HepG2 (cell line): ENCODE measurements around the gene TSSK6. TPM values are rescaled to one million over a fixed set of nuclear protein-coding genes. Genes with fewer than 3 reads are reported as not detected.

ENCODE experiments used
- ZNF784 ChIP-seq: sonication (generic); formaldehyde crosslinking; IDR thresholded peaks from 2 replicates; pipeline ENCODE4 v1.5.1; 2020; ENCODE audit warnings: missing genetic modification reagents, mild to moderate bottlenecking, borderline replicate concordance
- polyA plus RNA-seq, 8 experiments: library from polyadenylated mRNA; depleted of rRNA in 3 of 8; stranded (reverse) in 7 of 8; unstranded in 1 of 8; fragments of >200 nt; fragmentation: Illumina TruSeq in 4 of 8; extraction: Trizol in 4 of 8; gene quantifications; 2 replicates each; pipeline versions ENCODE4 v1.2.1 to v1.2.3, GENCODE V29; 2011 to 2016; ENCODE audit warnings: low read depth in 4 of 8, missing spikeins in 1 of 8, mixed read lengths in 1 of 8; ENCODE audit not compliant: insufficient read depth in 1 of 8
- total RNA-seq, 5 experiments: library from RNA; depleted of rRNA; stranded (reverse); fragments of >200 nt; fragmentation: Illumina TruSeq; extraction: Trizol; gene quantifications; 2 replicates each; pipeline ENCODE4 v1.2.3, GENCODE V29; 2016; ENCODE audit warnings: low read depth in 1 of 5

TSSK6 gene
- total and polyA plus RNA-seq, 2 of the 13 experiments (the other 11 are each of a cell fraction or from before 2014, with no cell fraction given) = 0.71 to 1.2 TPM

GRCh38 chr19:19464339-19465098, 50.8 kb downstream of the TSSK6 start (continued):
- no peak for TF ChIP-seq ZNF784 (CRISPR knock-in tag)

Other genes with a start within 250 kb of the TSSK6 start
- 0.53 and 1.1 TPM in 2 replicates for gene TM6SF2, start 242.2 kb downstream of the TSSK6 start, total RNA-seq (2016; rRNA removed; fragmentation: Illumina TruSeq; extraction: Trizol)
- 2.5 and 4.4 TPM in 2 replicates for gene TM6SF2, start 242.2 kb downstream of the TSSK6 start, polyA plus RNA-seq (2011; rRNA removed)
- 17.7 and 25.9 TPM in 2 replicates for gene SUGP1, start 195.0 kb downstream of the TSSK6 start, total RNA-seq (2016; rRNA removed; fragmentation: Illumina TruSeq; extraction: Trizol)
- 21.6 and 29.1 TPM in 2 replicates for gene SUGP1, start 195.0 kb downstream of the TSSK6 start, polyA plus RNA-seq (2011; rRNA removed)
- 11.2 and 16.8 TPM in 2 replicates for gene MAU2, start 194.7 kb downstream of the TSSK6 start, total RNA-seq (2016; rRNA removed; fragmentation: Illumina TruSeq; extraction: Trizol)
- 33.8 and 42.5 TPM in 2 replicates for gene MAU2, start 194.7 kb downstream of the TSSK6 start, polyA plus RNA-seq (2011; rRNA removed)
- 25.1 and 28.6 TPM in 2 replicates for gene GATAD2A, start 109.9 kb downstream of the TSSK6 start, total RNA-seq (2016; rRNA removed; fragmentation: Illumina TruSeq; extraction: Trizol)
- gene GATAD2A, start 109.9 kb downstream of the TSSK6 start, polyA plus RNA-seq (2011; rRNA removed) = 15.1 and 16.8 TPM in 2 replicates
- 278 and 337 TPM in 2 replicates for gene NDUFA13, start 677 bp upstream of the TSSK6 start, total RNA-seq (2016; rRNA removed; fragmentation: Illumina TruSeq; extraction: Trizol)
- 366 and 368 TPM in 2 replicates for gene NDUFA13, start 677 bp upstream of the TSSK6 start, polyA plus RNA-seq (2011; rRNA removed)
- 0.32 and 0.89 TPM in 2 replicates for gene YJEFN3, start 13.4 kb upstream of the TSSK6 start, total RNA-seq (2016; rRNA removed; fragmentation: Illumina TruSeq; extraction: Trizol)
- gene YJEFN3, start 13.4 kb upstream of the TSSK6 start, polyA plus RNA-seq (2011; rRNA removed) = 4.0 TPM in 2 replicates
- 0.09 TPM in 1 of 2 replicates, not detected in the other for gene CILP2, start 22.7 kb upstream of the TSSK6 start, total RNA-seq (2016; rRNA removed; fragmentation: Illumina TruSeq; extraction: Trizol)
- gene CILP2, start 22.7 kb upstream of the TSSK6 start, polyA plus RNA-seq (2011; rRNA removed) = 0.18 and 0.37 TPM in 2 replicates
- not detected in 2 replicates for gene PBX4, start 103.1 kb upstream of the TSSK6 start, total RNA-seq (2016; rRNA removed; fragmentation: Illumina TruSeq; extraction: Trizol)
- not detected in 2 replicates for gene PBX4, start 103.1 kb upstream of the TSSK6 start, polyA plus RNA-seq (2011; rRNA removed)
- 0.72 and 0.86 TPM in 2 replicates for gene LPAR2, start 112.7 kb upstream of the TSSK6 start, total RNA-seq (2016; rRNA removed; fragmentation: Illumina TruSeq; extraction: Trizol)
- gene LPAR2, start 112.7 kb upstream of the TSSK6 start, polyA plus RNA-seq (2011; rRNA removed) = 3.6 TPM in 2 replicates
- 1.3 and 1.8 TPM in 2 replicates for gene GMIP, start 128.1 kb upstream of the TSSK6 start, total RNA-seq (2016; rRNA removed; fragmentation: Illumina TruSeq; extraction: Trizol)
- gene GMIP, start 128.1 kb upstream of the TSSK6 start, polyA plus RNA-seq (2011; rRNA removed) = 1.4 and 1.5 TPM in 2 replicates
- gene ATP13A1, start 148.1 kb upstream of the TSSK6 start, total RNA-seq (2016; rRNA removed; fragmentation: Illumina TruSeq; extraction: Trizol) = 9.8 and 23.2 TPM in 2 replicates
- 41.0 and 41.7 TPM in 2 replicates for gene ATP13A1, start 148.1 kb upstream of the TSSK6 start, polyA plus RNA-seq (2011; rRNA removed)
- 28.9 and 35.3 TPM in 2 replicates for gene ZNF101, start 153.3 kb upstream of the TSSK6 start, total RNA-seq (2016; rRNA removed; fragmentation: Illumina TruSeq; extraction: Trizol)
- gene ZNF101, start 153.3 kb upstream of the TSSK6 start, polyA plus RNA-seq (2011; rRNA removed) = 10.9 and 12.9 TPM in 2 replicates
- gene ZNF14, start 217.6 kb upstream of the TSSK6 start, total RNA-seq (2016; rRNA removed; fragmentation: Illumina TruSeq; extraction: Trizol) = 6.2 and 8.8 TPM in 2 replicates
- gene ZNF14, start 217.6 kb upstream of the TSSK6 start, polyA plus RNA-seq (2011; rRNA removed) = 1.5 and 1.9 TPM in 2 replicates